Anterior cingulate cortex (tissue), 58 donors: ENCODE data around the gene SKP2.
"Not testable (repeated sequence)": the region's sequence is repeated elsewhere in the genome, so short reads cannot be mapped to it uniquely, and the experiment has no call there.

Experiments used
- DNase-seq, 58 donors: peaks; one replicate each; lab custom pipeline; 2025; lab: John Stamatoyannopoulos, UW

The SKP2 gene

GRCh38 chr5:36156121-36156601, 4.2 kb downstream of the SKP2 start:
- no peak for DNase-seq

DNA sequence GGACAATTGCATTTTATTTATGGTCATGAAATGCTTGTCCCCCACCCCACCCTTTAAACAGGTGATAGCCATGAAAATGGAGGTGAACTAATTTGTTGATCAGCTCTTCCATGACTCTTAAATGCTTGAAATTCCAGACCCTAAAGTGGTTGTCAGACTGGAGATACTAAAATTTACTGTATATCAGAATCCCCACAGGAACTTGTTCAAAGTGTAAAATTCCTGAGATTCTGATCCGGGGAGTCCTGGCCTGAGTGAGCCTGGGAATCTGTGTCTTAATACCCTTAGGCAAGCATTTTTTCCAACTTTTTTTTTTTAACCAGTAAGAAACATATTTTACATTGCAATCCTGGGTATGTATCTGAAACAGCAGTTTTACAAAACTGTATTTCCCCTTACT, 4.7 kb downstream of the SKP2 start:
- DNase-seq = no peak

DNA sequence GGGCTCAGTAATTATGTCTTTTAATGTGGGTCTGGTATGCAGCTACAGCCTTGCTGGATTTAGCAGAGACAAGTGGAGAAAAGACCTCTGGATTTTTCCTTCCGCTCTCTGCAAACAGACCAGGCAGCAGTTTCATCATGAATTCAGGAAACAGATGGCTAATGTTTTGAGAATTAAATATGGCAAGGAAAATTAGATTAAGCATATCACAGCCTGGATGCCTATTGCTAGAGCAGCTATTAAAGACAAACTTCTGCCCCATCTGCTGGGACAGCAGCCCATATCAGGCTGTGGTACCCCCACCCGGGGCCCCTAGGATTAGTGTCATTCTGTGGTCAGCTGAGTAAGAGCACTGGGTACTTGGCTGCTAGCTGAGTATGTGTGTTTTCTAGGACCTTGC, 6.2 kb downstream of the SKP2 start:
- DNase-seq = no peak

GRCh38 chr5:36160617-36161016, 8.7 kb downstream of the SKP2 start:
- DNase-seq = no peak

DNA sequence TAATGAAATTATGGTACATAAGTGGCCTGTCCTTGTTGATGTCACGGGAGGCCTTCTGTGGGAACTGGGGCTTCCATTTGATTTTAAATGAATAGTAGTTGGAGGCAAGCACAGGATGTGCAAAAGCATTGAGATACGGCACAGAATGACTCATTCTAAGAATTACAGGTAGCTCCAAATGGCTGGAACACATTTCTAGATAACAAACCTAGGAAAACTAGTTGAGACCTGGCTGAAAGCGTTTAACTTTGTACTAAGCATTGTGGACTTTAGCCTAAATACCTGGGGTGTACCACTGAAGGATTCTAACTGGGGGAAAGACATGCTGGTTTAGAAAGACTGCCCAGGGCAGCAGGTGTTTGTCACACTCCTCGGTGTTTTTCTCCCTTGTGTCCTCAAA, 9.4 kb downstream of the SKP2 start:
- DNase-seq = no peak

GRCh38 chr5:36162810-36163486, 11.0 kb downstream of the SKP2 start:
- peak in 16 of 58 donors; percentile 7 to 64 (median 29) for DNase-seq

DNA sequence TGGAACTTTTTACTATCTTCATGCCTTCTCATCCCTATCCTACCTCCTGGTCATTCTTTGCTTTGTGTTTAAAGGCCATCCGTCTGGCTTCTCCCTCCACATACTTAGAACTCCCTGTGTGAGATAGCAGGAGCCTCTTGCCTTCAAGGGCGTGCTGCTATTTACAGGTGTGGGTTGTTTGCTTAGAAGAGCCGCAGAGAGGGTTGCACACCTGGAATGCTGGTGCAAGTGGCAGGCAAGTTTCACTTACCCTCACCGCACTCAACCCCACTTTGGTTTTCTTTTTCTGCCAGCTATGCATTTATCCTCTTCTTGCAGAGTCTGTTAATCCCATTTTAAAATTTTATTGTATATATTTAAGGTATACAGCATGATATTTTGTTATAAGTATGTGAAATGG, 12.6 kb downstream of the SKP2 start:
- DNase-seq = no peak

DNA sequence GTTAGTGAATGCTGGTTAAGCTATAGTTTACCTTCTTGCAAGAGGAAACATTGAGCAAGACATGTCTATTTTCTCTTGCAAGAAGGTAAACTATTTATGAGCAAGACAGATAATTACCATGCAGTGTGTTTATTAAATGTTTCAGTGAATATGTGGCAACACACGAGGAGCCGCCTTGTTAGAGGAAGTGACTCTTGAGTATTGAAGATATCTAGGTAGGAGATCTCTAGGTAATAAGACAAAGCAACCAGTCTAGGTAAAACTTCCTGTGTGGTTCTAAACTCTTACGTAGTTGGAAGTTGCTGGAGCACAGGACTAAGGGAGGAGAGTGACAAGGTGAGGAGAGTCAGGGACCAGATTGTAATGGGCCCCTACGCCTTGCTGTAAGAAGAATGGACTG, 16.8 kb downstream of the SKP2 start:
- no peak for DNase-seq

DNA sequence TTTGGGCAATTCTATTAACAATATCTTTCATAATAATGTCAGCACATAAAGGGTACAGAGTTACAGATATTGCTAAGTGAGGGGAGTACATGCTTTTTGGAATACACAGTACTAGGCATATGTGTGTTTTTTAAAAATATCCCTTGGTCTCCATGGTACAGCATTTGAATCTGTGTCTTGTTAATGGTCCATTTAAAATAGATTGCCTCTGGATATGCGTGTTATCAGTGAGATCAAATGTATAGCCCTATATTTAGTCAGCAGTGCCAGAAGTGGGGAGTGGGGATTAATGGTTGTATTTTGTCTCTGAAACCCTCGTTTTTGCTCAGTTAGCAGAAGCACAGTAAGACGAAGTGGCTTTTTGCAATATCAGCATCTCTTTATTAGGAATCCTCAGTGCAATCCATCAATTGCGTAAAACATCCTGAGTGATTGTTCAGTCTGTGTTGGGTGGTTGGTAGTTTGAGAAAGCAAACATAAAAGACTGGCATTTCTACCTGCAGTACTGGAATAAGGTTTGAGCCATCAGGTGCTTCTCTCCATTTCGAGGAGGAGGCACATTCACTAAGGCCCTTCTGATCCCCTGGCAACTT, 19.0 kb downstream of the SKP2 start:
- no peak for DNase-seq

DNA sequence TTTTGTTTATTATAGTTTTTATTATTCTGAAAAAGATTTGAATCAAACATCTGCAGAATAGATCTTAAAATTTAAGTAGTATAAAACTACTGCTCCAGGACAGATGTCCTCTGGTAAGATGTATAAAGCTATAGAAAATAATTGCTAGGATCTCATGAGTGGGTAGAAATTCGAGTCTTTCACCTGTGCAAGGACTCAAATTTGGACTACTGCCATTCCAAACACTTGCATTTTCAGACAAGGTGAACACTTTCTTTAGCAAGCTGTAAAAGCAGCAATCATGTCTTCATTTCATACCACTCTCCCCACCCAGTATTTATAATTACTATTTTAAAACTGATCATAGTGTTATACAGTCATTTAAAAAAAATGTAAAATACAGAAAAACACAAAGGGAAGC, 20.7 kb downstream of the SKP2 start:
- DNase-seq = no peak

DNA sequence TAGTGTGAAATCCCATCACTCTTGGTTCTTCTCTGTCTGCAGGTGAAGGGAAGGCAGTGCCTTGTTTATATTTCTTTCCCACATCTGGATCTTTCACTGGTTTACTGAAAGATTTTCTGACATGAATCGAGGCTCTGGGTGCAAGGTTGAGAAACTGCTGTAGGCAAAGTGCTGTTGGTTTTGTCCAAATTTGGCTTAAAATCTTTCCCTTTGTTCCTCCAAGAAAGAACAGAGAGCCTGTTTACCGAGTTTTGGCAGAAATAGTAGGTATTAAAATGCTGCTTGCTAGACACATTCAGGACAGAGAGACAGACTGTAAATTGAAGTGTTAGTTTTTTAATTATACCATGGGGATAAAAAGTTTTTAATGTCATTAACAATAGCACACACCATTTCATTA, 21.5 kb downstream of the SKP2 start:
- peak in 2 of 58 donors; percentile 22 to 49 for DNase-seq

- peak in 1 of 58 donors; percentile 17 for DNase-seq
Observed at GRCh38 chr5:36174119-36174518, 22.2 kb downstream of the SKP2 start.

- peak in 1 of 58 donors; percentile 49 for DNase-seq
Observed at GRCh38 chr5:36175043-36175442, 23.1 kb downstream of the SKP2 start.

DNA sequence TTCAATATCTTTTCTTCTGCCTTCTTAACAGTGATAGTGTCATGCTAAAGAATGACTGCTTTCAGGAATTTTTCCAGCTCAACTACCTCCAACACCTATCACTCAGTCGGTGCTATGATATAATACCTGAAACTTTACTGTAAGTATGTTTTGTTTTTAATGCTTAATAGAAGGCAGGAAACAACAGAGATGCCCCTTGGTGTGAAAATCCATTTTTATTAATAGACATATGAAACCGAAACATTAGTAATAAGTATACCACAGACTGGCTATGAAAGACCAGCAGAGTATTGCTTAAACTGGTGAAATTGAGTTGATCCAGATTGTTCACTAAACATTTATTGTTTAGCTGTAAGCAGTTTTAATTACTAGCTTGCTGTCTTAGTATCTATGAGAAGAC, 25.2 kb downstream of the SKP2 start:
- no peak for DNase-seq

DNA sequence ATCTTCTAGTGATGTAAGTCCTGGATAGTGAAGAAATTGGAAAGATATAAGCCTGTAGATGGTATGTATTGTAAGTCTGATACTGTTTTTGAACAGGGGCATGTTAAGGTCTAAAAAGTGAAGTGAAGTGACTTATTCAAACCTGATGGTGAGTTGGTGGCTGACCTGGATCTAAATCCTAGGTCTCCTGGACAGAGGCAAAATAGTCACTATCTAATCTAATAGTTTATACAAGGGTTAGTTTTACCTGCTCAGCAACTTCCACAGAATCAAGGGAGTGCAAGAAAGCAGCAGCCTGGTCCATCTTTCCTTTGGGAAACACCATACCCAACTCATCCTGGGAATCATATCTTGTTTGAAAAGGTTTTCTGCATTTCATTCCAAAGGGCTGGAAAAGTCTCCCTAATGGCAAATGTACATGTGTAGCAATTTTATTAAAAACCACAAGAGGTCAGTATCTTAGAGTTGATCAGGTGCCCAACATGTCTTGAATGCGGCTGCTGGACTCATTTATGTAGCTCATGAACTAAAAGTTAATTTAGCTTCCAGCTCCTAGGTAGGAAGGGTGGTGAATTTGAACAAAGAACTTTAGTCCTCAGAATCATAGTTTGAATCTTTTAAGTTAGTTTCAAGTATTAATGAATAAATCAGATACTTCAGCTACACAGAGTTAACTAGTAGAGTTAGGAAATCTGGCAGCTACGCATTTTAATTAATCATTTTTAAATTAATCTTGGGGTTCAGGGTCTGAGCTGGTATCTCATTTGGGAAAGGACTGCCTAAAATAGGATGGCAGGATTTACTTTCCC, 26.0 kb downstream of the SKP2 start:
- DNase-seq = peak in 2 of 58 donors; percentile 11 to 26

DNA sequence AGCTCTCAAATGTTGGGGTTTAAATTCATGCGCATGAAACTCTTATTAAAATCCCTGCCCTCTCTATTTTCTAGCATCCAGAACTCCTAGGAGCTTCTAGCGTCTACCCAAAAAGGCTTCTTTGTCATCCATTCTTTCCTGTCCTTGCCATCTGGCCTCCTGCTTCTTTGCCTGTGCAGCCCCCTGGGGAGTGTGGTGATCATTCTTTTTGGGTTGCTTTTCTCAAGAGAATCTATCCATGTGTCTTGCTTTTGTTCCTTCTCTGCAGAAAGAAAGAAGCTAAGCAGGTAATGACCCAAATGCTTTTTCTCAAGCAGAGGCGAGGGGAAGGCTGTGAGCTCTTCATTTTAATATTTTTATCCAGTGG, 26.6 kb downstream of the SKP2 start:
- no peak for DNase-seq

DNA sequence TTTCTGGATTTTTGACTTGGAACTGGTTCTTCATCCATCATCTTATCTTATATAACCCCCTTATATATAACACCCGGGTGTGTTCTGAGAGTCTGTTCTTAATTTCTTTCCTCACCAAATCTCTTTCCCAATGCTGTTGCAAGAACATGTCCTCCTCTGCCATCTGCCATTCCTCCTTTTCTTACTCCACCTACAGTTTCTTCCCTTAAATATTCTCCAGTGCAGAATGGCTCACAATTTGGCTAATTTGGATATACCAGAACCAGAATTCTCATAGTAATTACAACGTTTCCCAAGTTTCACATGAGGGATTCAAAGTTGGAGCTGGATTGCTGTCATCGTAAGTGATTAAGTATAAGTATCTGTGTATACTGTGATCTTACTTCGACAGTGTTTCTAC, 28.0 kb downstream of the SKP2 start:
- DNase-seq = peak in 2 of 58 donors; percentile 34 to 63

- DNase-seq = no peak
Observed at GRCh38 chr5:36180556-36181350, 28.8 kb downstream of the SKP2 start.

DNA sequence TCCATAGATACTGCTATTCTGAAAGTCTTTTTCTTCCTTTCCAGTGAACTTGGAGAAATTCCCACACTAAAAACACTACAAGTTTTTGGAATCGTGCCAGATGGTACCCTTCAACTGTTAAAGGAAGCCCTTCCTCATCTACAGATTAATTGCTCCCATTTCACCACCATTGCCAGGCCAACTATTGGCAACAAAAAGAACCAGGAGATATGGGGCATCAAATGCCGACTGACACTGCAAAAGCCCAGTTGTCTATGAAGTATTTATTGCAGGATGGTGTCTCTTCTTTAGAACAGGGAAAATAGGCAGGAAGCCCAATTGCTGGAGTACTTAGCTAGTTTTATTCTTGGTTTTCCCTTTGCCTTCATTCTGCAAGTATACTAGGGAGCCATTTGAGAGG, 29.9 kb downstream of the SKP2 start:
- DNase-seq = peak in 4 of 58 donors; percentile 27 to 33 (median 30)

DNA sequence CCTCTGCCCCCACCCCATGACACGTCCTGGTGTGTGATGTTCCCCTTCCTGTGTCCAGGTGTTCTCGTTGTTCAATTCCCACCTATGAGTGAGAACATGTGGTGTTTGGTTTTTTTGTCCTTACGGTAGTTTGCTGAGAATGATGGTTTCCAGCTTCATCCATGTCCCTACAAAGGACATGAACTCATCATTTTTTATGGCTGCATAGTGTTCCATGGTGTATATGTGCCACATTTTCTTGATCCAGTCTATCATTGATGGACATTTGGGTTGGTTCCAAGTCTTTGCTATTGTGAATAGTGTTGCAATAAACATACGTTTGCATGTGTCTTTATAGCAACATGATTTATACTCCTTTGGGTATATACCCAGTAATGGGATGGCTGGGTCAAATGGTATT, 32.5 kb downstream of the SKP2 start:
- not testable (repeated sequence) for DNase-seq

- DNase-seq = no peak
Observed at GRCh38 chr5:36193746-36194145, 41.8 kb downstream of the SKP2 start.
